ENCODE results near the gene SUPT3H.

Gene SUPT3H

DNA sequence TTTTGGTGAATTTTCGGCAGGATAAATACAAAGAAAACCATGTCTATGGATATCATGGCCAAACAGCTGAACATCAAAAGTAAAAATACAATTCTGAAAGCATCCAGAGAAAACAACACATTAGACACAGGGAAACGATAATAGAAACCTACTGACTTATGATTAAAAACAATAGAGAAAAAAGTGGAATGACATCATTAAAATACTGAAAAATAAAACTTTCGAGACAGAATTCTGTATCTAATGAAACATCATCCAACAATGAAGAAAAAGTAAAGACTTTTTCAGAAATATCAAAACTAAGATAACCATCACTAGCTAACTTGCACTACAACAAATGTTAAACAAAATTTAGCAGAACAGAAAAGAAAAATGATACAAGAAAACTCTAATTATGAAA lies 434.2 kb downstream of the SUPT3H start:
- Histone ChIP-seq H3K9ac (ENCODE audit: low read depth, low read length) (no peak overlapping the region), H3K9me3 (ENCODE audit: control insufficient read depth, insufficient read depth, low read length) (no peaks in the 10 kb centered on the region), H3K4me1 (ENCODE audit: control insufficient read depth, insufficient read depth, low read length) (no peaks in the 10 kb centered on the region), H3K4me3 (ENCODE audit: low read depth, low read length) (no peak overlapping the region), H3K27me3 (ENCODE audit: control insufficient read depth, insufficient read depth, low read length) (no peaks in the 10 kb centered on the region), H3K36me3 (ENCODE audit: control insufficient read depth, insufficient read depth, low read length) (no peaks in the 10 kb centered on the region)

DNA sequence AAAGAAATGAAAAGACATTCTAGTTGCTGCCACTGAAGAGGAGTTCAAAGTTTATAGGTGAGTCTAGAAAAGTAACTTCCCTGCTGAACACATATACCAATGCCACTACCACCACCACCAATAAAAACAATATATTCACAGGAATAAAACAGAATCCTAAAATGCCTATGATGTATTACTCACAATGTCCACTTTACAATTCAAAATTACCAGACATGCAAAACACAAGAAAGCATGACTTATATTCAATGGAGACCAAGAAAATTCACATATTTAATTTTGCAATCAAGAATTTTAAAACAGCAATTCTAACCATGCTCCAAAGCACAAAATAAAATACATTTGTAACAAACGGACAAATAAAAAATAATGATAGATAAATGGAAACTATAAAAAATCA lies 434.9 kb downstream of the SUPT3H start:
- H3K36me3 ChIP-seq (ENCODE audit: control insufficient read depth, insufficient read depth, low read length): no peaks in the 10 kb centered on the region
- no peaks in the 10 kb centered on the region for H3K4me1 ChIP-seq (ENCODE audit: control insufficient read depth, insufficient read depth, low read length)
- H3K4me3 ChIP-seq (ENCODE audit: low read depth, low read length): no peak overlapping the region
- no peaks in the 10 kb centered on the region for H3K9me3 ChIP-seq (ENCODE audit: control insufficient read depth, insufficient read depth, low read length)
- no peaks in the 10 kb centered on the region for H3K27me3 ChIP-seq (ENCODE audit: control insufficient read depth, insufficient read depth, low read length)
- H3K9ac ChIP-seq (ENCODE audit: low read depth, low read length): no peak overlapping the region

DNA sequence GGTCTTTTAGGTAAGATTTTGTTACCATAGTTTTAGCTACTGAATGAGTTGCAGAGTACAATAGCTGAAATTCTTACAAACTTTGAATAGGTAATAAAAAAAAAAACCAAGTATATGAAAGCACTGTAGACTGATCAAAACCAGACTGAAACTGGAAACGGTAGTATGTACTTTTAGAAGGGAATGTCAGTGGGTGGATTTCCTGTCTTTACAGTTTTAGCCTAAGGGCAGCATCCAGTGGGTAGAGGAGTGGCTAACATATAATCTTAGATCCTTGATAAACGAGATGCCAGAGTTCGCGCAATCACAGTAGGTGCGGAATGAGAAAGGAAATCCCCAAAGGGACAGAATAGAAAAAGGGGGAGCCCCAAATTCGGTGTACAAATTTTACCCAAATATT lies 435.5 kb downstream of the SUPT3H start:
- H3K4me1 ChIP-seq (ENCODE audit: control insufficient read depth, insufficient read depth, low read length): no peaks in the 10 kb centered on the region
- no peaks in the 10 kb centered on the region for H3K9me3 ChIP-seq (ENCODE audit: control insufficient read depth, insufficient read depth, low read length)
- no peak overlapping the region for H3K4me3 ChIP-seq (ENCODE audit: low read depth, low read length)
- H3K36me3 ChIP-seq (ENCODE audit: control insufficient read depth, insufficient read depth, low read length): no peaks in the 10 kb centered on the region
- H3K27me3 ChIP-seq (ENCODE audit: control insufficient read depth, insufficient read depth, low read length): no peaks in the 10 kb centered on the region
- no peak overlapping the region for H3K9ac ChIP-seq (ENCODE audit: low read depth, low read length)

DNA sequence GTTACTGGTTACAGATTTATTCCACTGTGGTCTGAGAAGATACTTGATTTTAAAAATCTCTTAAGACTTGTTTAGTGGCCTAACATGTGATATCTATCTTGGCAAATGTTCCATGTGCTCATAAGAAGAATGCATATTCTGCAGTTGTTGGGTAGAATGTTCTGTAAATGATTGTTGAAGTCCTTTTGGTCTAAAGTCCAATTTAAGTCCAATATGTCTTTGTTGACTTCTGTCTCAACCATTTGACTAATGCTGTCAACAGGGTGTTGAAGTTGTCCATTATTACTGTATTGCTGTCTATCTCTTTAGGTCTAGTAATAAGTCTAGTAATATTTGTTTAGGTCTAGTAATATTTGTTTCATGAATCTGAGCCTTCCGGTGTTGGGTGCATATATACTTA lies 437.4 kb downstream of the SUPT3H start:
- Histone ChIP-seq H3K36me3 (ENCODE audit: control insufficient read depth, insufficient read depth, low read length) (no peaks in the 10 kb centered on the region), H3K9ac (ENCODE audit: low read depth, low read length) (no peak overlapping the region), H3K9me3 (ENCODE audit: control insufficient read depth, insufficient read depth, low read length) (no peaks in the 10 kb centered on the region), H3K27me3 (ENCODE audit: control insufficient read depth, insufficient read depth, low read length) (no peaks in the 10 kb centered on the region), H3K4me3 (ENCODE audit: low read depth, low read length) (no peak overlapping the region), H3K4me1 (ENCODE audit: control insufficient read depth, insufficient read depth, low read length) (no peaks in the 10 kb centered on the region)

DNA sequence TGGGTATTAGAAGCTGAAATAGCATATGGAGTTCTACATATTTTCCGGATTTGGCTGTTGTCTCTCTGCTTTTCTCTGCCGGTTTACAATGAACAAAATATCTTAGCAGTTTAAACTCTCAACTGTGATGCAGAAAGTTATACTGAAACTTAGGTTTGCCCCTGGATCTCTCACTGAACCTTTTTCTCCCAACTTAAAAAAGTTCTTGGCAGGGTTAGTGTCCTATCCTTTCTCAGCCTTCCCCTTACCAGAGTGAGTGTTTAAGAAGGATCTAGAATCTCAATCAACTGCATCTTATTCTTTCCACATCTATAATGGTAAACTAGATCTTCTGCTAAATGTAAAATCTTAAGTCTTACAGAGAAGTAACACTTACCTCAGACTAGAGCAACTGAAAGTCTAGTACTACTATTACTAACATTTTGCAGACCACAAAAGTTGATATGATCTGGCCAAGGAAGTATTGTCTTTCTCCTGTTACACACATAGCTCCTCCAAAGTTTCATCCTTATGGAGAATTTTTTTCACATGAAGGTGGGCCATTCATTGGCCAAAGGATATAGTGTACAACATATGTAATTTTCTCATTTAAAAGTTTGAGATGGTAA lies 441.9 kb downstream of the SUPT3H start:
- no peak overlapping the region for H3K9ac ChIP-seq (ENCODE audit: low read depth, low read length)
- H3K27me3 ChIP-seq (ENCODE audit: control insufficient read depth, insufficient read depth, low read length): no peaks in the 10 kb centered on the region
- no peak overlapping the region for H3K4me3 ChIP-seq (ENCODE audit: low read depth, low read length)
- H3K9me3 ChIP-seq (ENCODE audit: control insufficient read depth, insufficient read depth, low read length): no peaks in the 10 kb centered on the region
- H3K36me3 ChIP-seq (ENCODE audit: control insufficient read depth, insufficient read depth, low read length): no peaks in the 10 kb centered on the region
- H3K4me1 ChIP-seq (ENCODE audit: control insufficient read depth, insufficient read depth, low read length): no peaks in the 10 kb centered on the region

DNA sequence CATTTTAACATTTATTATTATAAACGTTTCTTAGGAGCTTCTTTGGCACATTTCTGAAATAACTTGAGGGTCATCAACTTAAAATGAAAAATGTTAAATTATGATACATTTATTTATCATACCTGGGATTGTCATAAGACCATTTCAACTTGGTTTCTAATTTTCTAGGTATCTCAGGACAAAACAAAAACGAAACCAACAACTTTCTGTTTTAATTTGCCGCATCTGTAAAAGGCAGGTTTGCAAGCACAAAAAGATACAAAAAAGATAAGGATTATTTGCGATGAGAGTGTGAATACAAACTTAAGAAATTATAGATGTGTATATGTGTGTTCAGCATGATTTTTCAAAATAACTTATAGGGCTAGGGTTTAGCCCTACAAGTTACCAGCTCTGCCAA lies 444.6 kb downstream of the SUPT3H start:
- Histone ChIP-seq H3K9me3 (ENCODE audit: control insufficient read depth, insufficient read depth, low read length) (no peaks in the 10 kb centered on the region), H3K9ac (ENCODE audit: low read depth, low read length) (no peak overlapping the region), H3K36me3 (ENCODE audit: control insufficient read depth, insufficient read depth, low read length) (no peaks in the 10 kb centered on the region), H3K27me3 (ENCODE audit: control insufficient read depth, insufficient read depth, low read length) (no peaks in the 10 kb centered on the region), H3K4me3 (ENCODE audit: low read depth, low read length) (no peak overlapping the region), H3K4me1 (ENCODE audit: control insufficient read depth, insufficient read depth, low read length) (no peaks in the 10 kb centered on the region)

DNA sequence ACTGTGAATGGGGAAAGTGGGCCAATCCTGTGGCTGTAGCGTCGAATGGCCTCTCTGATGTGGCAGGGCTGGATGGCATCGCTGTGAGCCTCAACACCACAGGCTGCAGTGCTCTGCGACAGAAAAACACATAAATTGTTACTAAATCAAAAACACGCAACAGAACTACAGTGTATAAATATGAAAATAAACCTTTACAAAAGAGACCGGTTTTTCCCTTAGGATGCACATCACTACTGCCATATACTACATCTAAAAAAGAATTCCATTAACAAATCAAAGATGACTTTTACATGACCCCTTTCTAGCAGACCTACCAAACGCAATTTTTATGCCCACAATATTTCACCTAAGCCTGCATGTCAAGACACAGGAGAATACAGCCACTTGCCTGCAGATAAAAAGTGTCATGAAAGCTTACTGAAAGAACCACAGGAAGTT lies 445.1 kb downstream of the SUPT3H start:
- no peaks in the 10 kb centered on the region for H3K9me3 ChIP-seq (ENCODE audit: control insufficient read depth, insufficient read depth, low read length)
- no peak overlapping the region for H3K9ac ChIP-seq (ENCODE audit: low read depth, low read length)
- H3K4me1 ChIP-seq (ENCODE audit: control insufficient read depth, insufficient read depth, low read length): no peaks in the 10 kb centered on the region
- no peaks in the 10 kb centered on the region for H3K36me3 ChIP-seq (ENCODE audit: control insufficient read depth, insufficient read depth, low read length)
- H3K27me3 ChIP-seq (ENCODE audit: control insufficient read depth, insufficient read depth, low read length): no peaks in the 10 kb centered on the region
- H3K4me3 ChIP-seq (ENCODE audit: low read depth, low read length): no peak overlapping the region

DNA sequence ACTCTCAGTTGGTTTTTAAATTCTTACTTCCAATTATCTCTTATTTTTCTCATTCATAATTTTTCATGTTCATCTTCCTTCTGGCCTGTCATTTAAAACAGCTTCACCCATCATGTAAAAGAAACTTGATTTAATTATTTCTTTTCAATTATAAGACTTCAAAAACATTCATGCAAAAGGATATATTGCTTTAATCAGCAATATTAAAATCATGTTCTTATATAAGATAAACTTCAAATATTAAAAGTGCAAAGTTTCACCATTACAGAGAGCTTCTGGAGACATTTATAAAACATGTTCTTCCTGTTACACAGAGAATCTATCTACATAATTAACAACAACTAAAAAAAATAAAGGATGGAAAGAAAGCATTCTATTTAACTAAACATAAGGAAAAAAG lies 446.3 kb downstream of the SUPT3H start:
- no peaks in the 10 kb centered on the region for H3K4me1 ChIP-seq (ENCODE audit: control insufficient read depth, insufficient read depth, low read length)

DNA sequence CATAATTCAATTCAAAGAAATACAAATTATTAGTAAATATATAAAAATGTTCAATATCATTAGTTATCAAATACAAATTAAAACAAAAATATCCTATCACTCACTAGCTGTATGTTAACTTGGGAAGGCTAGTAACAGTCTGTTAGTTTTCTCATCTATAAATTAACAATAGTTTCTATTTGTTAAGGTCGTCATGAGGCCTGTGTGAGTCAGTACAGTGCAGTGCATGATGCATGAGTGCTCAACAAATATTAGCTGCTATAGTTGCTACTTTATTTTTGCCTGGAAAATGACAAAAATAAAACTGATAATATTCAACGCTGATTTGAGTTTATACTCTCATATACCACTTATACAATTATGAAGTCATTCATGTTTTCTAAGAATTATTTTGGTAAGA lies 451.2 kb downstream of the SUPT3H start:
- Histone ChIP-seq H3K4me1 (ENCODE audit: control insufficient read depth, insufficient read depth, low read length) (no peaks in the 10 kb centered on the region), H3K9me3 (ENCODE audit: control insufficient read depth, insufficient read depth, low read length) (no peaks in the 10 kb centered on the region), H3K36me3 (ENCODE audit: control insufficient read depth, insufficient read depth, low read length) (no peaks in the 10 kb centered on the region), H3K4me3 (ENCODE audit: low read depth, low read length) (no peak overlapping the region), H3K27me3 (ENCODE audit: control insufficient read depth, insufficient read depth, low read length) (no peaks in the 10 kb centered on the region), H3K9ac (ENCODE audit: low read depth, low read length) (no peak overlapping the region)

More for the DNA sequence above, 446.3 kb downstream of the SUPT3H start:
- Histone ChIP-seq H3K27me3 (ENCODE audit: control insufficient read depth, insufficient read depth, low read length) (no peaks in the 10 kb centered on the region), H3K9me3 (ENCODE audit: control insufficient read depth, insufficient read depth, low read length) (no peaks in the 10 kb centered on the region), H3K36me3 (ENCODE audit: control insufficient read depth, insufficient read depth, low read length) (no peaks in the 10 kb centered on the region), H3K4me3 (ENCODE audit: low read depth, low read length) (no peak overlapping the region), H3K9ac (ENCODE audit: low read depth, low read length) (no peak overlapping the region)

DNA sequence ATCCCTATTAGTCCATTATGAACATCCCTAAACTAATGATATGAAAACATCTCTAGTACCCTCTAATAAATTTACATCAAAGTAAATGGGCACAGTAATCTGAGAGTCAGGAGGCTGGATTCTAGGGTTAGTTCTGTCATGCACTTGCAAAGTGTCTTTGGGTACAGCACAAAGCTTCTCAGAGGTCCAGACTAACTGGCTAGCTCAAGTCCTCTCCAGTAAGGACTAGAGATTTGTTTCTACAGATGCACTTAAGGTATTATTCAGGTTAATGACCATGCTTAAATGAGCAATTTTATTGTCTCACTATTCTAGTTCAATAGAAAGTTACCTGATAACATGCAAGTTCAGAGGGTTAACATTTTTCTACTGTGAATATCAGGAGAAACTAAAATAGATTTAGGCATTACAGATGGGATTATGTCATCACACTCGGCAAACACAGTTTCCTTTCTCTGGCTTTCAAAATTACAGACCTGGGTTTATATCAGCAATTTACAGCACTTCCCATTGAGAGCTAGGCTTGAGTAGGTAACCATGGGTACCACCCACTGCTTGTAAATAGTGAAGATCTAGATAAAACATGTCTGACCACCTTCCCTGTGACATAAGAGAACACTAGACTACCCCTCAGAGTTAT lies 452.5 kb downstream of the SUPT3H start:
- Histone ChIP-seq H3K36me3 (ENCODE audit: control insufficient read depth, insufficient read depth, low read length) (no peaks in the 10 kb centered on the region), H3K4me3 (ENCODE audit: low read depth, low read length) (no peak overlapping the region), H3K9ac (ENCODE audit: low read depth, low read length) (no peak overlapping the region), H3K9me3 (ENCODE audit: control insufficient read depth, insufficient read depth, low read length) (no peaks in the 10 kb centered on the region), H3K4me1 (ENCODE audit: control insufficient read depth, insufficient read depth, low read length) (no peaks in the 10 kb centered on the region), H3K27me3 (ENCODE audit: control insufficient read depth, insufficient read depth, low read length) (no peaks in the 10 kb centered on the region)

DNA sequence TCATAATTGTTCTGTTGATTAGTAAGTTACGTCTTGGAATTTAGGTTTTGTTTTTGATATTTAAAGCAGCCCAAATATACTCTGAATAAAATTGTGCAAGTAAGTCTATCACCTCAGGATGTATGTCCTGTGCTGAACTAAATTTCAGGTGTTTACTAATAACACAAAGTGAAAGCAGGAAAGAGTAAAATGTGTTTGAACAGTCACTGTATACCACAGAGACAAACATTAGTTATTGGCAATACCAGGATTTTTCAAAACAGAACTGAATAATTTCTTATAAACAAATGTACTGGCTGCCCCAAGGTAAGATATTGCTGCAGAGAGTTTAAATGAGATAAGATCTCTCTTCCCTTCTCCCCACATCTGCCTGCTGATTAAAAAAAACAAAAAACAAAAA lies 454.3 kb downstream of the SUPT3H start:
- Histone ChIP-seq H3K36me3 (ENCODE audit: control insufficient read depth, insufficient read depth, low read length) (no peaks in the 10 kb centered on the region), H3K9me3 (ENCODE audit: control insufficient read depth, insufficient read depth, low read length) (no peaks in the 10 kb centered on the region), H3K9ac (ENCODE audit: low read depth, low read length) (no peak overlapping the region), H3K27me3 (ENCODE audit: control insufficient read depth, insufficient read depth, low read length) (no peaks in the 10 kb centered on the region), H3K4me3 (ENCODE audit: low read depth, low read length) (no peak overlapping the region), H3K4me1 (ENCODE audit: control insufficient read depth, insufficient read depth, low read length) (no peaks in the 10 kb centered on the region)

DNA sequence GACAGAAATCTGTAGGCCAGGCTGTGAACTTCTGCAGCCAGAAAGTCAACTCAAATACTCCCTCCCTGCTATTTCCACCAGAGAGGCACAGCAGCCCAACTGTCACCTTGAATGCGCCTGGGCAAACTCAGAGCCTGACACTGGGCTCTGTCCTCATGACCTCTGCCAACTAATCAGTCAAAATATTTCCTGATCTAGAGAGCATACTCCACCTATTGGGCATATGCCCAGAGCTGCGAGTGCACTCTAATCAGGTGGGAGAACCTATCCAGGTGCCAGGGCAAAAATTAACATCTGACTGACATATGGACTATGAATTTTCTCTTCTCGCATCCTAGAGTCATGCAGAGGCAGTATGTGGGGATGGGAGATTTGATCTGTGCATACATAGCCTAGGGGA lies 455.9 kb downstream of the SUPT3H start:
- Histone ChIP-seq H3K27me3 (ENCODE audit: control insufficient read depth, insufficient read depth, low read length) (no peaks in the 10 kb centered on the region), H3K4me3 (ENCODE audit: low read depth, low read length) (no peak overlapping the region), H3K4me1 (ENCODE audit: control insufficient read depth, insufficient read depth, low read length) (no peaks in the 10 kb centered on the region), H3K9ac (ENCODE audit: low read depth, low read length) (no peak overlapping the region), H3K9me3 (ENCODE audit: control insufficient read depth, insufficient read depth, low read length) (no peaks in the 10 kb centered on the region), H3K36me3 (ENCODE audit: control insufficient read depth, insufficient read depth, low read length) (no peaks in the 10 kb centered on the region)

Measured in iPS-15b (cell line).